Thyroid gland (tissue), 4 donors: ENCODE measurements around the gene SLC14A1.

ENCODE experiments used
- CTCF ChIP-seq, 6 experiments: fragments of 200-600 bp in 3 of 6; fragments of 450-650 bp in 3 of 6; sonication (generic) in 3 of 6; IDR thresholded peaks; one replicate each; pipeline ENCODE4 v1.5.1; 2016 to 2019; ENCODE audit warnings: antibody characterized with exemption in 6 of 6, mild to moderate bottlenecking in 2 of 6, inconsistent platforms in 1 of 6, moderate library complexity in 1 of 6
- POLR2A ChIP-seq, 2 donors: fragments of 450-650 bp; IDR thresholded peaks; one replicate each; pipeline ENCODE4 v1.6.1; 2017; ENCODE audit warnings: antibody characterized with exemption in 2 of 2, mild to moderate bottlenecking in 2 of 2, moderate library complexity in 1 of 2

- TF ChIP-seq CTCF (IDR thresholded peaks at IDR 0.05) (no peak), POLR2A (IDR thresholded peaks at IDR 0.05) (no peak)
Observed at GRCh38 chr18:45725336-45725735, 1.4 kb downstream of the SLC14A1 start.
